ENCODE measurements around the gene TRIM40. TPM values are rescaled to one million over a fixed set of nuclear protein-coding genes. Genes with fewer than 3 reads are reported as not detected.

Gene TRIM40
- total and polyA plus RNA-seq, 2 experiments from 2014 or later, result not detected

GRCh38 chr6:30192076-30192475, 56.1 kb downstream of the TRIM40 start:
- Histone ChIP-seq H2AFZ (no peak overlapping the region), H3K36me3 (ENCODE audit: insufficient read depth) (peaks cover 11% of the 10 kb centered on the region), H3K9me2 (ENCODE audit: insufficient read depth) (no peaks in the 10 kb centered on the region), H3K27ac (ENCODE audit: low read depth) (no peak overlapping the region), H3F3A (replicated peaks; ENCODE audit: low read depth) (no peaks in the 10 kb centered on the region), H3K79me2 (replicated peaks; ENCODE audit: insufficient read depth) (no peaks in the 10 kb centered on the region), H3K27me3 (ENCODE audit: insufficient read depth) (no peaks in the 10 kb centered on the region), H3K4me1 (ENCODE audit: insufficient read depth) (no peaks in the 10 kb centered on the region), H4K20me1 (replicated peaks; ENCODE audit: insufficient read depth) (peaks cover 6% of the 10 kb centered on the region; the same call in 1 of the 2 replicates), H3K4me3 (no peak overlapping the region), H3K4me2 (no peak overlapping the region)
- H3K4me3 Mint-ChIP-seq, result no peak overlapping the region
- H3K36me3 Mint-ChIP-seq (ENCODE audit: low read depth), result peaks cover 43% of the 10 kb centered on the region
- DNase-seq (ENCODE audit: low spot score), result no peak
- TF ChIP-seq POLR2AphosphoS5 (IDR thresholded peaks at IDR 0.05; ENCODE audit: low read depth) (no peak), CREB1 (CRISPR knock-in tag; IDR thresholded peaks at IDR 0.05; ENCODE audit: low read depth) (no peak)
- H3K4me1 Mint-ChIP-seq, result no peaks in the 10 kb centered on the region
- H3K9me3 Mint-ChIP-seq, result no peaks in the 10 kb centered on the region
- no peak overlapping the region for H3K27ac Mint-ChIP-seq
- peaks cover 7% of the 10 kb centered on the region for H3K27me3 Mint-ChIP-seq (ENCODE audit: insufficient read depth, low read depth, poor library complexity)
- ATAC-seq, result no peak

- Histone ChIP-seq H4K20me1 (replicated peaks; ENCODE audit: insufficient read depth) (peaks cover 9% of the 10 kb centered on the region), H3K4me3 (no peak overlapping the region), H3K4me2 (no peak overlapping the region), H3K27ac (ENCODE audit: low read depth) (no peak overlapping the region), H3K4me1 (ENCODE audit: insufficient read depth) (no peaks in the 10 kb centered on the region), H3K27me3 (ENCODE audit: insufficient read depth) (no peaks in the 10 kb centered on the region), H3K9me2 (ENCODE audit: insufficient read depth) (no peaks in the 10 kb centered on the region), H3F3A (replicated peaks; ENCODE audit: low read depth) (no peaks in the 10 kb centered on the region), H3K36me3 (ENCODE audit: insufficient read depth) (peaks cover 12% of the 10 kb centered on the region), H3K79me2 (replicated peaks; ENCODE audit: insufficient read depth) (peaks cover 6% of the 10 kb centered on the region; the same call in 1 of the 2 replicates), H2AFZ (no peak overlapping the region)
- no peak for ATAC-seq
- DNase-seq (ENCODE audit: low spot score), result no peak
- H3K27ac Mint-ChIP-seq, result no peak overlapping the region
- H3K27me3 Mint-ChIP-seq (ENCODE audit: insufficient read depth, low read depth, poor library complexity), result peaks cover 9% of the 10 kb centered on the region
- no peaks in the 10 kb centered on the region for H3K9me3 Mint-ChIP-seq
- H3K4me3 Mint-ChIP-seq, result no peak overlapping the region
- peaks cover 40% of the 10 kb centered on the region for H3K36me3 Mint-ChIP-seq (ENCODE audit: low read depth)
- H3K4me1 Mint-ChIP-seq, result no peaks in the 10 kb centered on the region
- TF ChIP-seq CREB1 (CRISPR knock-in tag; IDR thresholded peaks at IDR 0.05; ENCODE audit: low read depth) (no peak), EZH2phosphoT487 (IDR thresholded peaks at IDR 0.05; ENCODE audit: unreplicated experiment) (no peak), NANOG (IDR thresholded peaks at IDR 0.05; ENCODE audit: borderline replicate concordance) (no peak), JUNB (IDR thresholded peaks at IDR 0.05; ENCODE audit: unreplicated experiment) (no peak), ZNF114 (CRISPR knock-in tag; IDR thresholded peaks at IDR 0.05) (no peak), POLR2AphosphoS5 (IDR thresholded peaks at IDR 0.05; ENCODE audit: low read depth) (no peak), REST (IDR thresholded peaks at IDR 0.05; ENCODE audit: unreplicated experiment) (no peak), ETS1 (IDR thresholded peaks at IDR 0.05) (no peak), EZH2 (IDR thresholded peaks at IDR 0.05; ENCODE audit: low read depth, unreplicated experiment) (no peak), CTCF (conservative IDR thresholded peaks at IDR 0.05; ENCODE audit: low read depth in 2 of 2) (no peak)
These were observed 59.1 kb downstream of the TRIM40 start for GRCh38 chr6:30194797-30195690.
